ENCODE measurements around the gene LIX1. TPM values are rescaled to one million over a fixed set of nuclear protein-coding genes. Genes with fewer than 3 reads are reported as not detected.

The LIX1 gene
- total and polyA plus RNA-seq, 2 of the 13 experiments (the other 11 are each of a cell fraction or from before 2014, with no cell fraction given) = not detected

GRCh38 chr5:97183100-97183929, 40.9 kb upstream of the LIX1 start, which contains the start of gene RIOK2 (continued):
- TF ChIP-seq ZNF609 (CRISPR knock-in tag; IDR thresholded peaks at IDR 0.05; ENCODE audit: borderline replicate concordance) (no peak), ZNF282 (IDR thresholded peaks at IDR 0.05; ENCODE audit: partially characterized antibody) (no peak), ZNF33B (CRISPR knock-in tag; IDR thresholded peaks at IDR 0.05) (peak; percentile 79), ZBTB44 (CRISPR knock-in tag; IDR thresholded peaks at IDR 0.05) (no peak), ZNF660 (CRISPR knock-in tag; IDR thresholded peaks at IDR 0.05; ENCODE audit: borderline replicate concordance, low read depth) (no peak), ZSCAN25 (CRISPR knock-in tag; IDR thresholded peaks at IDR 0.05) (no peak), ZSCAN29 (CRISPR knock-in tag; conservative IDR thresholded peaks at IDR 0.05) (no peak), ZSCAN22 (CRISPR knock-in tag; IDR thresholded peaks at IDR 0.05) (no peak), ZNF333 (CRISPR knock-in tag; IDR thresholded peaks at IDR 0.05; ENCODE audit: borderline replicate concordance) (no peak), SAP130 (CRISPR knock-in tag; IDR thresholded peaks at IDR 0.05; ENCODE audit: low read depth) (peak; percentile 83), NFYC (CRISPR knock-in tag; IDR thresholded peaks at IDR 0.05) (0 out of 2 replicates have a peak, but pooled peaks have one; percentile 28), MXD1 (CRISPR knock-in tag; IDR thresholded peaks at IDR 0.05) (peak; percentile 82; the same call in 1 of the 2 replicates), ZNF83 (CRISPR knock-in tag; IDR thresholded peaks at IDR 0.05; ENCODE audit: borderline replicate concordance) (peak; percentile 60; the same call in 1 of the 2 replicates), ZBTB2 (CRISPR knock-in tag; IDR thresholded peaks at IDR 0.05; ENCODE audit: low read depth) (no peak; the same call in 1 of the 2 replicates), MNT (IDR thresholded peaks at IDR 0.05) (peak; percentile 60), ZNF34 (CRISPR knock-in tag; IDR thresholded peaks at IDR 0.05; ENCODE audit: borderline replicate concordance) (no peak), NR2F6 (IDR thresholded peaks at IDR 0.05) (no peak; the same call in 1 of the 2 replicates), NR2F6 (CRISPR knock-in tag; IDR thresholded peaks at IDR 0.05) (peak; percentile 16; the same call in 1 of the 2 replicates), ZIK1 (CRISPR knock-in tag; IDR thresholded peaks at IDR 0.05; ENCODE audit: borderline replicate concordance, low read depth) (peak; percentile 91; the same call in 1 of the 2 replicates)
